HG02852 (cell line): ENCODE results near the gene ACAD11.
A peak's percentile ranks its signal among the peaks of the same experiment; 100 is the strongest.

ENCODE experiments used
- ATAC-seq: cut with Tn5 transposase; IDR thresholded peaks from one replicate; pipeline ENCODE4 v1.9.1; 2021; ENCODE audit warnings: mild to moderate bottlenecking, moderate library complexity; ENCODE audit not compliant: unreplicated experiment

The ACAD11 gene, protein sequence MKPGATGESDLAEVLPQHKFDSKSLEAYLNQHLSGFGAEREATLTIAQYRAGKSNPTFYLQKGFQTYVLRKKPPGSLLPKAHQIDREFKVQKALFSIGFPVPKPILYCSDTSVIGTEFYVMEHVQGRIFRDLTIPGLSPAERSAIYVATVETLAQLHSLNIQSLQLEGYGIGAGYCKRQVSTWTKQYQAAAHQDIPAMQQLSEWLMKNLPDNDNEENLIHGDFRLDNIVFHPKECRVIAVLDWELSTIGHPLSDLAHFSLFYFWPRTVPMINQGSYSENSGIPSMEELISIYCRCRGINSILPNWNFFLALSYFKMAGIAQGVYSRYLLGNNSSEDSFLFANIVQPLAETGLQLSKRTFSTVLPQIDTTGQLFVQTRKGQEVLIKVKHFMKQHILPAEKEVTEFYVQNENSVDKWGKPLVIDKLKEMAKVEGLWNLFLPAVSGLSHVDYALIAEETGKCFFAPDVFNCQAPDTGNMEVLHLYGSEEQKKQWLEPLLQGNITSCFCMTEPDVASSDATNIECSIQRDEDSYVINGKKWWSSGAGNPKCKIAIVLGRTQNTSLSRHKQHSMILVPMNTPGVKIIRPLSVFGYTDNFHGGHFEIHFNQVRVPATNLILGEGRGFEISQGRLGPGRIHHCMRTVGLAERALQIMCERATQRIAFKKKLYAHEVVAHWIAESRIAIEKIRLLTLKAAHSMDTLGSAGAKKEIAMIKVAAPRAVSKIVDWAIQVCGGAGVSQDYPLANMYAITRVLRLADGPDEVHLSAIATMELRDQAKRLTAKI

DNA sequence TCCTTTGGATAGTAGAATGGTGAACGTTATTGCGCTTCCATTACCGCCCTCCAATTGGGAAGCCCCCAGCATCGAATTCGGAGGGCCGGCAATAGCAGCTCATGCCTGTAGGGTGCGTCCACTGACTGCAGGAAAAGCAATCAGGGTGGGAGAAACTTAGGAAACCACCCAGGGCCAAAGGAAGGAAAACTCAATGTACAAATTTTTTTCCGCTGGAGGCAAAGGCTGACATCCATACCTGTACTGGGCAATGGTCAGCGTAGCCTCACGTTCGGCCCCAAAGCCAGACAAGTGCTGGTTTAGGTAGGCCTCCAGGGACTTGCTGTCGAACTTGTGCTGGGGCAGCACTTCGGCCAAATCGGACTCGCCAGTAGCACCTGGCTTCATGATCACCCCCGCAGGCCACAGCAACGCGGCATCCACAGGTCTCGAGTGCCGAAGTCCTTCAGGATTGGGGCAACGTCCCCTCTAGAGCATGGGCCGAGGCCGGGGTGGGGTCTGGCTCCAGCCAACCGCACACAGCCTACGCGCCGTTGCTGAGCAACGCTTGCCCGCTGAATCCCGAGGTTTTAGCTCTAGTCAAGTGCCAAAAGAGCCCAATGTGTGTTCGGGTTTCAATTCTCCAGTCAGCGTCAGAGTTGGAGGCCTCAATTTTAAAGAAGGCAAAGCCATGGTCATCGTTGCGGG is at the start of gene ACAD11:
TSS of gene ACAD11 (minus strand) at position 445 of the 687 bp plus-strand sequence. CDS start at position 387, 58 bp downstream.
- peak; percentile 56 for ATAC-seq

DNA sequence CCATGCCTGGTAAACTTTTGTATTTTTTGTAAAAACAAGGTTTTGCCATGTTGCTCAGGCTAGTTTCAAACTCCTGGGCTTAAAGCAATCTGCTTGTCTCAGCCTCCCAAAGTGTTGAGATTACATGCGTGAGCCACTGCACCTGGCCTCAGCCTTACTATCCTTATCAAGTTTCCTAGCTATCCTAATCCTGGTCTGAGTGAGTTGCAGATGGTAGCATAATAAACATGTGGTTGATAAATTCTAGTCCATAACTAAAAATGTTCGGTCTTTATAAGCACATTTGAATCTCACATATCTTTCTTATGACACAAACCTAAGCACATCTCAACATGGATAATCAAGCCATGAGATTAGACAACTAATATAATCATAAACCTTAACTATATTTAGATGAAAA is 44.1 kb upstream of the ACAD11 start:
- no peak for ATAC-seq

DNA sequence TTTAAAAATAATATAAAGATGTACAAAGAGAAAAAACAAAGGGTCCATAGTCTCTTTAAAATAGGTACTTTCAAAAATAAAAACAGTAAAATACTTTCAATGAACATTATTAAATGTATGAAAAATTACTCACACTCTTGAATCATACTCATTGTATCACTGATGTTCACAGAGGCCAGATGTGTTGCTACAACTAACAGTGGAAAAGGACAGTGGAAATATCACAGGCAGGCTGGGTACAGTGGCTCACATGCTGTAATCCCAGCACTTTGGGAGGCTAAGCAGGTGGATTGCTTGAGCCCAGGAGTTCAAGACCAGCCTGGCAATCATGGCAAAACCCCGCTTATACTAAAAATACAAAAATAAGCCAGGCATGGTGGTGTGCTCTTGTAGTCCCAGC is 35.8 kb upstream of the ACAD11 start:
- ATAC-seq = no peak

DNA sequence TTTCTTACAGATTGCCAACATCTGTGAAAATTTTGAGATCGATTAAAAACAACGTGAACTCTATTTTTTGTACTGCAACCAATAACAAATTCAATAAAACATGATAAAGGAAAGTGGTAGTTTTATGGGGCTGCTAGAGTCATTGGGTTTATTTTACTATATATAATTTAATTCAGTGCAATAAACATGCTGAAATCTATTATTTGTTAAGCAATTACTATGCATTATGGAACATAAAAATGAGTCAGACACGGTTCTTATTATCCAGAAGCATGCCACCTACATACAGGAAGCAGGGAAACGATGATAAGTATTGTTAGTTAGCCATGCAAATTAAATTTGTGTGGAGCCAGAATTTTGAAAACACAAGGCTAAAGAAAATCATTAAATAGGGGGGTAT is 35.4 kb upstream of the ACAD11 start:
- ATAC-seq = no peak

DNA sequence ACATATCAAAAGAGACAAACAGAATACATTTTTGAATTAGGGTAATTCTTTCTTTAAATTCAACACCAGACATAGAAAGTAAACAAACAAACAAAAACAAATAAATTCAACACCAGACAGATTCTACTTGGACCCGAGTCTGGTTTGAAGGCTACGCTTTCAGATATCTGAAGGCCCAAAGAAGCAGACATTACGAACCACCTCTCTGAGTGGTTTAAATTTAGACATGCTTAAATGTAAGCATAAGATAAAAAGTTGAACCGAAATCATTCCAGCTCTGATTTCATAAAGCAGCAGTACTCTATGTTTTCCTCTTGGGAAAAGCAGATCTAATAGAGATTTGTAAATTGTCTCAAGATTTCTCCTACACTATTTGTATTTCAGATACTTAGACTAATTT is 30.4 kb upstream of the ACAD11 start:
- no peak for ATAC-seq

DNA sequence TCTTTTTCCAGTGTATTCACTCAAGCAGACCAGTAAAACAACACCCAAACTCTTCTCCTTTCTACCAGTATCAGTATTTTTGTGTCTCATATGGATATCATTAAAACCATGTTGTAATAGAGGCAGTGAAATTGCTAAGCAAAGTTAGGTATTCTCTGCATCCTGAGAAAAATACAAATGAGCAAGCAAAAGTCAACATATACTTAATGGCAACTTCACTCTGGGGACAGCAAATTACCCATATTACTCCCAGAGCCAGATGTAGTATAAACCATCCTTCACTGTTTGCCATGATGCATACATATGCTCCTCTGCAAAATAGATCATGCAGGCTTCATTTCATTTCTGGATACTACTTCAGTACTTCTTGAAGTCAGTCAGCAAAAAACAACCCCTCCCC is 22.6 kb upstream of the ACAD11 start:
- ATAC-seq = no peak

DNA sequence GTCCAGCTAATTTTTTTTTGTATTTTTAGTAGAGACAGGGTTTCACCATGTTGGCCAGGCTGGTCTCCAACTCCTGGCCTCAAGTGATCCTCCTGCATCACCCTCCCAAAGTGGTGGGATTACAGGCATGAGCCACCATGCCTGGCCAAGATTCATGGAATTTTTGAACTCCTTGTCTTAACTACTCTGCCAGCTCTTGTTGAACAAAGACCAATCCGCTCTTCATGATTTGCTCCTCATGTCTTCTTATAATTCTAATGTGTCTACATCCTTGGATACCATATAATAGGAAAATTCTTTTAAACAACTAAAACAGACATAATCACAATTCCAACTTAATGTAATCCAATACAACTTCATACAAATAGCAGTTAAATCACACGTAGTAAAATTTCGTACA is 21.8 kb upstream of the ACAD11 start:
- no peak for ATAC-seq

DNA sequence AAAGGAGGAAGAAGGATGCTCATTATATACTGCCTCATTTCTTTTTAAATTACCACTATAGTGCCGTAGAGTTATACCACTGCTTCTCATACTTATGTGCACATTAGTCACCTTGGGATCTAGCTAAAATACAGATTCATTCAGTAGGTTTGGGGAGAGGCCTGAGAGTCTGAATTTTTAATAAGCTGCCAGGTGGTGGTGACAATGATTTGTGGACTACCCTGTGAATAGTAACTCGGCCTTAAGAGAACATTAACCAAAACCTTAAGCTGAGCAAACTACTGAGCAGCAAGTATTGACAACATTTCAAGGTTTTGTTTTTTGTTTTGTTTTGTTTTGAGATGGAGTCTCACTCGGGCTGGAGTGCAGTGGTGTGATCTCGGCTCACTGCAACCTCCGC is 20.3 kb upstream of the ACAD11 start:
- no peak for ATAC-seq

DNA sequence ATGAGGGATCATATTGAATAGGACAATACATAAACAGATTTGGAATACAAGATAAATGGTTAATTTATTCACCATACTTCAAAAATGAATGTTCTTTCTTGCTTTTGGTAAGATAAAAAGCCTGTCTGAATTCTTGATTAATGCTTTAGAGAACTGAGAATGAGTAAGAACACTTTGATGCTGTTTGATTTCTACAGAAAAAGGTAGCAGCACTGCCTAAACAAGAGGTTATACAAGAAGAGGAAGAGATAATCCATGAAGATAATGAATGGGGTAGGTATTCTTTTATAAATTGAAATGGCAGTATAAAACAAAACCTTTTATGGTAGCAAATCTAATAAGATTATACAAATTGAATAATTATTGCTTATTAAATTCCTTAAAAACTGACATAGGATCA is 15.8 kb upstream of the ACAD11 start:
- ATAC-seq = no peak

DNA sequence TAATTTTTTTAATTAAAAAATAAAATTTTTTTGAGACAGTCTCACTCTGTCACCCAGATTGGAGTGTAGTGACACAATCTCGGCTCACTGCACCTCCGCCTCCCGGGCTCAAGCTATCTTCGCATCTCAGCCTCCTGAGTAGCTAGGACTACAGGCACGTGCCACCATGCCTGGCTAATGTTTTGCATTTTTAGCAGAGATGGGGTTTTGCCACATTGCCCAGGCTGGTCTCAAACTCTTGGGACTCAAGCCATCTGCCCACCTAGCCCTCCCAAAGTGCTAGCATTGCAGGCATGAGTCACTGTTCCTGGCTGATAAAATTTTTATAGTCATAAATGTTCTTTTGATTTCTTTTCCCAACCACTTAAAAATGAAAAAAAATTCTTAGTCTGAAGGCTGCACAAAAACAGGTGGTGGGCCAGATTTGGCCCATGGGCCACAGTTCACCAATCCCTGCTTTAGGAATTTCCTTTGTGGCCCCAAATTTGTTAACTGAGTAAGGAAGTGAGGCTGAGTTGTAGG is 9.7 kb upstream of the ACAD11 start:
- no peak for ATAC-seq

DNA sequence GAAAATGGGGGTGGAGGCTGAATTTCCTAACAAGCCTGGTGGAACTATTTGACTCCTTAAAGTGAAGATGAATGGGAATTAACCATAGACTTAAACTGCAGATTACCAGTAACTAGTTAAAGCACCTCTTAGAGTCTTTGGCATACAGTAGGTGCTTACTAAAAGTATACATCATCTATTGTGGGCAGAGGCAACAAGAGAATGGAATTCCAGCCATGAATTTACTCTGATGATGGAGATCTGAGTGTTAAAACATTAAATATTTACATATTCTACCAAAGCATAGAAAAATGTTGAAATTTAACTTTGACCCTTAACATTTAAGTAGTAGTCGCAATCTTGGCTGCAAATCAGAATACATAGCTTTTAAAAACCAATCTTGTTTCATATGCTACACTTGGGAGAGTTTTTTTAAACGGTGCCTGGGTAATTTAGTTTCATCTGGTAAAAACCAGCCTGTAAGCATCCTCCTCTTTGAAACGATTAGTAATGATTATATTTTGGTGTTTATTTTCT is 5.7 kb upstream of the ACAD11 start:
- no peak for ATAC-seq

DNA sequence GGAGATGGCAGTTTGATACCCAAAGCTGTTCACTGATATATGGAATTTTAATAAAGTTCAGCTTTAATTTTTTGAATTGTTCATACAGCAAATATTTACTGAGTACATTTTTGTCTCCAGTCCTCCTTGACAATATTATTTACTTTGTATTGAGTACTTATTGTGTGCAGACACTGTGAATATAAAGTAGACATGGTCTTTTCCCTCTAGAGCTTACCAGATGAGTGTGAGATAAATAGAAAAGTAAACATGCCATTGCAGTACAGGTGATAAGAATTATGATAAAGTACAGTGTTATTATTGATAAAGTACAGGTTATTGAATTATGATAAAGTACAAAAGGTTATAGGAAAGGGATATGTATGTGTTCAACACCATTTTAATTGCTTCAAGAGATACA is 2.6 kb upstream of the ACAD11 start:
- no peak for ATAC-seq

DNA sequence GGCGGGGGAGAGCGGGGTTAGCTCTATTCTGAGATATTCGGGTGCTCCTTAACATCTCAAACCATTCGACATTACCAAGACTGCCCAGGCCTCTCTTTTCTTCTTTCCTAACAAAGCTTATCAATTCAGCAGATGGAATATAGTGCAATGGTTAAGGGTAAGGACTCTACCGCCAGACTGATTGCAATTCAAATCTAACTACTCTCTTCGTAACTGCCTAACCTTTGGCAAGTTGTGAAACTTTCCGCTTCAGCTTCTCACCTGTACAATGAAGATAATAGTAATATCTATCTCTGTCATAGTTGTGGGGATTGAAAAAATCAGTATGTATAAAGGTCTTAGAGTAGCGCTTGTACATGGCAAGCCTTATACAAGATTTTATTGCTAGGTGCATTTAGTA is 1.5 kb upstream of the ACAD11 start:
- ATAC-seq = no peak

DNA sequence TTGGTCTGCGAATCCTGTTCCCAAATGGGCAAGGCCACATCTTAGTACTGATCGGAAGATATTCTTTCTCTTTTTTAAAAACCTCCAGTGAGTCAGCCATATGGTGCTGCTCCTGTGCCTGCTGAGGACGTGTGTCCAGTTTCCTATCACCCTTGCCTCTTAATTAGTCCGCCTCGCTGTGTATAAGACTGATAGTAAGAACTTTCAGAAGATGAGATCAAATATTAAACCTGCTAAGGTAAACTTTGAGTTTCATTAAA is 1.1 kb upstream of the ACAD11 start:
- ATAC-seq = no peak

DNA sequence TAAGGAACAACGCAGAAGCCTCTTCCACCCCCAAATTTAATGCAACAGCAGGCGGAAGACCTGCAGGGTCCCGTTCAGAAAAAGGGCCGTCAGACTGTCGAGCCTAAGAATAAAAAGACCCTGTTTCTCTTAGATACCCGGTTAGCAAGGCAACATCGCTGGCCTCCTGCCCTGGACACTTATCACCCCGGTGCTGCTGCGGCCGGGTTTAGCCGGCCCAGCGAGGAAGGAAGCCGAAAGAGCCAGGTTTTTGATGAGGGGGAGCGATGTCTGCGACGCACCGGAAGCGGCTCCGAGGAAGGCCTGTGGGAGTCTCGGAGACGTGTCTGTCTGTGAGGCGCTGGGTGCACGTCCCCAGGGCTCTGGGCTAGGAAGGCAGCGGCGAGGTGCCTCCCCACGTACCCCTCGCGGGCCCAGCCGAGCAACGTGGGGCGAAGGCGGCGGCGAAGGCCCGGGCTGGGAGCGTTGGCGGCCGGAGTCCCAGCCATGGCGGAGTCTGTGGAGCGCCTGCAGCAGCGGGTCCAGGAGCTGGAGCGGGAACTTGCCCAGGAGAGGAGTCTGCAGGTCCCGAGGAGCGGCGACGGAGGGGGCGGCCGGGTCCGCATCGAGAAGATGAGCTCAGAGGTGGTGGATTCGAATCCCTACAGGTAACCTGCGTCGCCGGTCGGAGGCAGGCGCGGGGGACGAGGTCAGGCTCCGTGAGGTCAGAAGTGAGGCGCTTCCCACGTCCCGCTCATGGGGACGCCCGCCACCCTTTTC is 622 bp upstream of the ACAD11 start, which contains the start of gene UBA5:
TSS of gene UBA5 (plus strand) at position 278 of the 759 bp plus-strand sequence. CDS start at position 487, 209 bp downstream.
- peak; percentile 77 for ATAC-seq

DNA sequence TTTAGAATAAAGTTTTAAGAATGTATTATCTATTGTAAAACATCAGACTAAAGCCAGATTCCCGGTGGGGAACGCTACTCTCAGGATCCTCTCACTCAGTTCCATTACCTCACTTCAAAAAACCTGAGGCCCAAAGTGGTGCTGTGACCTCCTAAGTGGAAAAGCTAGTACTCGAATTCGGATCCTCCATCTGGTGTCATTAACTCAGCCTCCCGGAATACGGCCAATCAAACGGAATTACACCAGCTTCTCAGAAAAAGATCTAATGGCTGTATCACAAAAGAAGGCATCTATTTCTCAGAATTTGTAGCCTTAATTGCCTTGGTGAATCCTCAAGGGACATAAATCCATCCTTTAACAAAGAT is 627 bp downstream of the ACAD11 start:
- no peak for ATAC-seq

DNA sequence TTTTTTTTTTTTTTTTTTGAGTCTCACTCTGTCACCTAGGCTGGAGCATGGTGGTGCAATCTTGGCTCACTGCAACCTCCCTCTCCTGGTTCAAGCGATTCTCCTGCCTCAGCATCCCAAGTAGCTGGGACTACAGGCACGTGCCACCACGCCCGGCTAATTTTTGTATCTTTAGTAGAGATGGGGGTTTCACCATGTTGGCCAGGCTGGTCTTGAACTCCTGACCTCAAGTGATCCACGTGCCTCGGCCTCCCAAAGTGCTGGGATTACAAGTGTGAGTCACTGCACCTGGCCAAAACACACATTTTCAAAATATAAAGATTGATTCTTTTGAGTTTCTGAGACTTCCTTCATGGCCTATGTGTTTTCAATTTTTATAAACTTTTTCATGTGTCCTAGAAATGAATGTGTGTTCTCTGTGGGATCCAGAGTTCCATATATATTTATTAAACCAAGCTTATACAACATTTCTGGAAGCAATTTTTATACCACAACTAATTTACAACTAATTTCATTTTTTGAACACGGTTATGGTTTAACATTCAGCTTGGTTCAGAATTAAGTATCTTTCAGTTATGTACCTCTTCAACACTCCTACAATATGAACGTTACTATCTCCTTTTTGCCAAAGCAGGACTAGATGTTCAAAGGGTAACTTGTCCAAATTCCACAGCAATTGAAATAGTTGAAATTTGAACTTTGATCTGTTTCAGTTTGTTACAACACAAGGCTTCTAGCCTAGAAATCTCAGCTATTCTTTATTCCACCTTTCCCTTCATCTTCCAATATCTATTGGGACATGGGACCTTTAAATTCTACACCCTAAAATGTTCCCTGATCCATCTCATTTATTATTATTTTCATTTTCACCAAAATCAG is 1.5 kb downstream of the ACAD11 start:
- no peak for ATAC-seq

DNA sequence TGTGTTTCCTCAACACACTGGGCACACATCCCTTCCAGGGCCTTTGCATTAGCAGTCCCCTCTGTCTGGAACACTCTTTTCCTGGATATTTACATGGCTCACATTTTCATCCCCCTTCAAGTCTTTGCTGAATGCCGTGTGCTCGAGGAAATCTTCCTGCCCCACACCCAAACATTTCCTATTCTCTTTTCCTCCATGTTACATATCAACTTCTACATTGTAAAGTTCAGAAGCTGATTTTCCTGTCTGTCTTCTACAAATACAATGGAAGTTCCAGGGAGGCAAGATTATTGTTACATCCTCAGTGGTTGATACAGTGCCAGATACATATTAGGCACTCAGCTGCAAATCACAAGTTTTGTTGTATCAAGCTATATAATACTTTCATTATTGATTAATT is 4.1 kb downstream of the ACAD11 start:
- no peak for ATAC-seq

DNA sequence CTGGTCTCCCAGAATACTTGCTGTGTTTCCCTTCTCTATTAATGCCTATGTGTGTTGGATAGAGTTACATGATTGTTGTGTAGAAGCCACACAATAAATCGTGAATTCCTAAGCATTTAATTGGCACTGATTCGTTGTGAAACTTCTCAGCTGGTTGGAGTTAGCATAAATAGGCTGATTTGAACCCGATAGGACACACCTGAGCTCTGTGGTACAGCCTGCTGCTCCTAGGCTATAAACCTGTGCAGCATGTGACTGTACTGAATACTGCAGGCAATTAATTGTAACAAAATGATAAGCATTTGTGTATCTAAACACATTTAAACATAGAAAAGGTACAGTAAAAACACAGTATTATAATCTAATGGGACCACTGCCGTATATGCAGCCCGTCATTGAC is 4.9 kb downstream of the ACAD11 start:
- ATAC-seq = no peak

DNA sequence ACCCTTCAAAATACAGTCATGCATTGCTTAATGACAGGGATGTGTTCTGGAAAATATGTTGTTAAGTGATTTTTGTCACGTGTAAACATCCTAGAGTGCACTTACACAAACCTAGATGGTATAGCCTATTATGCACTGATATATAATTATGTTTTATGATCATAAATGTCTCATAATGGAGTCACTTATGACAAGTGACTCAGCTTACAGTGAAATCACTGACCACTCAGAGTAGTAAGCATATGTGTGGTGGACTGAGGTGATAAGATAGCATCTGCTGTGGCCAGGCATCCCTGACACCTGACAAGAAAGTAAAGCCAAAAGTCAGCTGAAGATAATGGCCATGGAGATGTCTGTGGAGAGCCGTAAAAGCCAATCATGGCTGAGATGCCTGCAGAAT is 5.4 kb downstream of the ACAD11 start:
- ATAC-seq = no peak
